ENCODE data around the gene PLPP2.

Gene PLPP2

DNA sequence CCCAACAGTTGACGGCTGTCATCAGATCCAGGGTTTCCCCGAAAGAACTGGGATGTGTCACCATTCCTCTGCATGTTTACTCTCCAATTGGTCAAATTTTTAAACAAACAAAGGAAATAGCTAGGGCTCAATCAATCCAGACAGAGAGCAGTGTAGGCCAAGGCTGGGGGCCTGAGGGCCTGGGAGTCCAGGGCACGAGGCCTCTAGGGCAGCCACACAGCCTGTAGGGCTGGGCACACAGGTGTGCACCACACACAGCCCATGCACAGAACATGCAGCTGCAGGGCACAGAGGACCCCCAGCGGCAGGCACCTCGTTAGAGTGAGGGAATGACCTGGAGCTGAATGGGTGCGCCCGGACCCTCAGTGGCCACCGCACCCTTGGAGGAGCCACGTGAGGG lies 43.9 kb upstream of the PLPP2 start:
- TF ChIP-seq, protein P1, sequence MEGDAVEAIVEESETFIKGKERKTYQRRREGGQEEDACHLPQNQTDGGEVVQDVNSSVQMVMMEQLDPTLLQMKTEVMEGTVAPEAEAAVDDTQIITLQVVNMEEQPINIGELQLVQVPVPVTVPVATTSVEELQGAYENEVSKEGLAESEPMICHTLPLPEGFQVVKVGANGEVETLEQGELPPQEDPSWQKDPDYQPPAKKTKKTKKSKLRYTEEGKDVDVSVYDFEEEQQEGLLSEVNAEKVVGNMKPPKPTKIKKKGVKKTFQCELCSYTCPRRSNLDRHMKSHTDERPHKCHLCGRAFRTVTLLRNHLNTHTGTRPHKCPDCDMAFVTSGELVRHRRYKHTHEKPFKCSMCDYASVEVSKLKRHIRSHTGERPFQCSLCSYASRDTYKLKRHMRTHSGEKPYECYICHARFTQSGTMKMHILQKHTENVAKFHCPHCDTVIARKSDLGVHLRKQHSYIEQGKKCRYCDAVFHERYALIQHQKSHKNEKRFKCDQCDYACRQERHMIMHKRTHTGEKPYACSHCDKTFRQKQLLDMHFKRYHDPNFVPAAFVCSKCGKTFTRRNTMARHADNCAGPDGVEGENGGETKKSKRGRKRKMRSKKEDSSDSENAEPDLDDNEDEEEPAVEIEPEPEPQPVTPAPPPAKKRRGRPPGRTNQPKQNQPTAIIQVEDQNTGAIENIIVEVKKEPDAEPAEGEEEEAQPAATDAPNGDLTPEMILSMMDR (IDR thresholded peaks at IDR 0.05; ENCODE audit: insufficient read depth, low read length, missing control alignments): no peak
- H3K4me3 ChIP-seq (ENCODE audit: low read depth, low read length): no peak overlapping the region
- DNase-seq (ENCODE audit: low read depth, low spot score): no peak
- POLR2A ChIA-PET: no interaction called here
- CTCF ChIA-PET: no interaction called here

DNA sequence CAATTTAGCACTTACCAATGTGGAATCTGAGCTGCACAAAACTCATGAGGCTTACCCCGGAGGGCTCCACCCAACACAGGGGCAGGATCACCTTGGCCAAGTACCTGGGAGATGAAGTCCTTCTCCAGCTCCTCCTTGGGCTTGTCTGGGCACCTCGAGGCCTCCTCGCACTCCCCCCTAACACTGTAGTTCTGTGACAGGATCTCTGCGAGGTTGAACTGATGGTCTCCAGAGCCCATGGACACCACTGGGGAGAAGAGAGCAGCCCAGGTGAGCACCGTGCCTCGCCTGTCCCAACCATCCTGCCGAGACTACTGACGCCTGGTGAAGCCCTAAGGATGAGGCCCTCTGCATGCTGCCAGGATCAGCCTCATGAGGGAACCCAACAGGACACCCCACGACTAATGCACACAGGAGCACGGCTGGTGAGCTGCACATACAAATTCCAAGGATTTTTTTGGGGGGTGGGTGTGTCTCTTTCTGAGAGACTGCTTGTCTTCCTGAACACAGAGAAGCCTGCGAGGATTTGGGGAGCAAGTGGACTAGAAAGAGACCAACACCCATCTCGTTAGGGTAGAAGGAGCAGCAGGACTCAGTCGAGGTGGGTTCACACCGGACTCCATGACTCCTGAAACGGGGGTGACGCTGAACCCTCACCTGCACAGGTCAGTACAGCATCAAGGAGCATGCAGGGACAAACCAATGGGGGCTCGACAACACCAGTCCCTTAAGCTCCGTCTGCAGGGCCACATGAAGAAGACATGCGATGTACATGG lies 43.3 kb upstream of the PLPP2 start:
- TF ChIP-seq, protein P1 (IDR thresholded peaks at IDR 0.05; ENCODE audit: insufficient read depth, low read length, missing control alignments): no peak
- POLR2A ChIA-PET: no interaction called here
- CTCF ChIA-PET: no interaction called here
- H3K4me3 ChIP-seq (ENCODE audit: low read depth, low read length): no peak overlapping the region
- no peak for DNase-seq (ENCODE audit: low read depth, low spot score)

DNA sequence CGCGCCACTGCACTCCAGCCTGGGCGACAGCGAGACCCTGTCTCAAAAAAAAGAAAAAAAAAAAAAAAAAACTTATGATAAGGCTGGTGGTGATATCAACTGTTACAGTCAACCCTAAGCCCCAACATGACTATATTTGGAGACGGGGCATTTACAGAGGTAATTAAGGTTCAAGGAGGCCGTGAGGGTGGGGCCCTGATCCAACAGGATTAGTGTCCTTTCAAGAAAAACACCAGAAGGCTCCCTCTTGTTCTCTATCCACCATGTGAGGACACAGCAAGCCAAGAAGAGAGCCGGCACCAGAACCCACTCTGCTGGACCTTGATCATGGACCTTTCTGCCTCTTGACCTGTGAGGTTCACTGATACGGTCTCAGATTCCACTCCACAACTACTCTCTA lies 39.3 kb upstream of the PLPP2 start:
- POLR2A ChIA-PET: no interaction called here
- no peak for DNase-seq (ENCODE audit: low read depth, low spot score)
- TF ChIP-seq, protein P1 (IDR thresholded peaks at IDR 0.05; ENCODE audit: insufficient read depth, low read length, missing control alignments): no peak
- no peak overlapping the region for H3K4me3 ChIP-seq (ENCODE audit: low read depth, low read length)
- CTCF ChIA-PET: interaction anchor here (1.2 kb wide), 1 partner anchor 172 kb away, joined by 3 read pairs; no protein-coding TSS in a partner anchor

DNA sequence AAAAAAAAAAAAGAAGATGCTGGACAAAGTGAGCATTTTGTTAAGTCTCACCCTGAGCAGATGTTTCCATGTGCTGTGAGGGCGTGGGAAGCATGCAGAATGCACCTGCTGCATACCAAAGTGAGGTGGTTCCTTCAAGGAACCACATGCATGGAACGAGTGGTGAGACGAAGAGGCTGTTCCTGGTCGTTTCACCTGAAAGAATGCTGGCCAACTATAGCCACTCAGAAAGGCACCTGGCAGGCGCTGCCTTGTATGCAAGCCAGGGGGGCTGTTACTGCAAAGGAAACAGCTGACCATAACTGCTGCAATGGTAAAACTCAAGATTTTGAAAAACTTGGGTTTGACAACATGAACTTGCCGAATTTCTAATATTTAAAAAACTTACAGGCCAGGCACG lies 38.7 kb upstream of the PLPP2 start:
- TF ChIP-seq, protein P1 (IDR thresholded peaks at IDR 0.05; ENCODE audit: insufficient read depth, low read length, missing control alignments): no peak
- ChIA-PET POLR2A (no interaction called here), CTCF (interaction anchor here (2.3 kb wide), 1 partner anchor 35 kb away, joined by 6 read pairs; no protein-coding TSS in a partner anchor)
- H3K4me3 ChIP-seq (ENCODE audit: low read depth, low read length): no peak overlapping the region
- DNase-seq (ENCODE audit: low read depth, low spot score): no peak

DNA sequence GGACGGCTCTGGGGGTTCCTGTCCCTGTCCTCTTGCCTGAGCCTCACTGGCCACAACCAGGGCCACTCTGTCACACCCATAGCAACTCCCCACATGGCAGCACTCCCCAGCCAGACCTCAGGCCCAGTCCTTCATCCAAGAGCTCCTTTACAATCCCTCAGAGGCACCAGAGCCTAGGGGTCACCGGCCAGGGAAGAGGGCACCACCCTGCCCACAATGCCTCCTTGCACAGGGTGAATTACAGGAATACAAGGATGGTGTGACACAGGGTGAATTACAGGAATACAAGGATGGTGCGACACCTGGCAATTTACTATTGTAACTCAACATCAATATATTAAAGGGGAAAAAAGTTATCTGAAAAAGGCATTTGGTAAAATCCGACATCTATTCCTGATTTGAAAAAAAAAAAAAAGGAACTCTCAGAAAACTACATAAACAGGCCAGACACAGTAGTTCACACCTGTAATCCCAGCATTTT lies 36.9 kb upstream of the PLPP2 start:
- CTCF ChIA-PET: interaction anchor here (1.7 to 2.3 kb wide), 2 partner anchors 15 to 33 kb away, joined by 5 to 6 read pairs; no protein-coding TSS in a partner anchor
- H3K4me3 ChIP-seq (ENCODE audit: low read depth, low read length): no peak overlapping the region
- TF ChIP-seq, protein P1 (IDR thresholded peaks at IDR 0.05; ENCODE audit: insufficient read depth, low read length, missing control alignments): no peak
- no peak for DNase-seq (ENCODE audit: low read depth, low spot score)
- POLR2A ChIA-PET: no interaction called here

DNA sequence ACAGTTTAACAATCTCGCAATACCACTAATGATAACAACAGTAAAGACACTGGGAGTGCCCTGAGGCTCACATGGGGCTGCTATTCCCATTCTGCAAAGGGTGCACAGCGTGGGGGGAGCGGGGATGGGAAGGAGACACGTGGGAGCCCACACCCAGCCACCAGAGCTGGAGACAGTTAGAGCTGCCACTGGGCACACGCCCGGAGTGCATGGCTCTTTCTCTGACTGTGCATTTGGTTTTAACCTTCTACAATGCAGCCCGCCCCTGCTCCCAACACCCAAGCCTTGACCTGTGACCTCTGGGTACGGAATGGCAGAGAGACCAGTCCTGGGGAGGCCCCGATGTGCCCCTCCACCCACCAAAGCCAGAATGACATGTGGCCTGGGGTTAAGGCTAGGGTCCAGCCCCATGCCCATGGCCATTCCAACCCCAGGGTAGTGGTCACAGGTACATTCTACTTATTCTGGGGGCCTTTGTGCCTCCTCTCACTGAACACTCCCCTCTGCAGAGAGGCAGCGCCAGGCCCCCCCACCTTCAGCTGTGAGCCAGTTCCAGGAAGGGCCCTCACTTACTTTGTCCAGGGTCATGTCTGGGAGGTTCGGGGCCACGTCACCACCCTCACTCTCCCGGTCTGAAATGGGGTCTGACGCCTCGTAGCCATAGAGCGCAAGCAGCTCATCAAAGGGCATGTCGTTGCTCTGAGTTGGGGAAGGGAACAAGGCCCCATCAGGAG lies 36.3 kb upstream of the PLPP2 start:
- DNase-seq (ENCODE audit: low read depth, low spot score): no peak
- TF ChIP-seq, protein P1 (IDR thresholded peaks at IDR 0.05; ENCODE audit: insufficient read depth, low read length, missing control alignments): no peak
- no peak overlapping the region for H3K4me3 ChIP-seq (ENCODE audit: low read depth, low read length)
- ChIA-PET CTCF (interaction anchor here (2.3 kb wide), 1 partner anchor 32 kb away, joined by 6 read pairs; no protein-coding TSS in a partner anchor), POLR2A (no interaction called here)

Data from AG04449 (cell line).